HCT116 (cell line): ENCODE results near the gene EGFR. TPM values are rescaled to one million over a fixed set of nuclear protein-coding genes. Genes with fewer than 3 reads are reported as not detected.

Experiments used
- ATAC-seq: fragments of 200-7000 bp; cut with Tn5 transposase; 2 replicates; pipeline ENCODE4 v1.9.1; 2020; ENCODE audit warnings: mild to moderate bottlenecking, moderate library complexity
- BruUV-seq: library from RNA; stranded (reverse); fragments of 400-500 nt; replicated peaks from 2 replicates; lab custom pipeline; 2021; lab: Mats Ljungman, UMichigan
- CTCF ChIA-PET: fragments of 300-600 bp; sonication (Branson Sonifier 250); formaldehyde crosslinking; loops from one replicate; lab custom pipeline; 2021; ENCODE audit warnings: antibody characterized with exemption; lab: Charles Lee
- POLR2A ChIA-PET: fragments of 300-600, 350-600 bp; sonication (Branson Sonifier 250); formaldehyde crosslinking; loops from one replicate; lab custom pipeline; 2021; ENCODE audit warnings: antibody characterized with exemption; lab: Charles Lee
- RAD21 ChIA-PET, 2 experiments: fragments of 300-600 bp; sonication (Branson Sonifier 250); formaldehyde crosslinking; loops; one replicate each; lab custom pipeline; 2023; ENCODE audit warnings: low total read pairs in 2 of 2; ENCODE audit not compliant: uncharacterized antibody in 2 of 2, unreplicated experiment in 2 of 2, low non-redundant PET in 1 of 2; lab: Charles Lee
- DNase-seq: peaks from one replicate; pipeline ENCODE4 v3.0.0-alpha.2; 2010; ENCODE audit warnings: low read depth, low spot score
- H2AFZ ChIP-seq: fragments of 200-600 bp; shearing (Covaris generic), sonication (generic); 2 replicates; pipeline ENCODE4 v1.6.1; 2017; ENCODE audit warnings: low read depth, mixed run types, mixed read lengths, antibody characterized with exemption, low read length; ENCODE audit not compliant: poor library complexity, severe bottlenecking
- H3K27ac ChIP-seq: 2 replicates; pipeline ENCODE4 v1.5.1; 2012; ENCODE audit warnings: low read depth, low read length
- H3K27me3 ChIP-seq: fragments of 200-600 bp; sonication (generic); 2 replicates; pipeline ENCODE4 v1.6.1; 2016; ENCODE audit warnings: mixed run types, low read length, mixed read lengths; ENCODE audit not compliant: insufficient read depth
- H3K36me3 ChIP-seq, 2 experiments: fragments of 200-500 bp in 1 of 2; fragments of 200-600 bp in 1 of 2; sonication (Bioruptor generic) in 1 of 2; sonication (generic) in 1 of 2; 2 replicates each; pipeline versions ENCODE4 v1.5.1 to v1.6.1; 2014 to 2016; ENCODE audit warnings: low read length in 2 of 2, inconsistent platforms in 1 of 2, mixed read lengths in 1 of 2, mixed run types in 1 of 2; ENCODE audit not compliant: insufficient read depth in 2 of 2, control insufficient read depth in 1 of 2
- H3K4me1 ChIP-seq, 2 experiments: fragments of 200-600 bp in 1 of 2; sonication (generic) in 1 of 2; 2 replicates each; pipeline versions ENCODE4 v1.5.1 to v1.6.1; 2012 to 2017; ENCODE audit warnings: low read length in 2 of 2, inconsistent platforms in 1 of 2, mild to moderate bottlenecking in 1 of 2, mixed read lengths in 1 of 2, mixed run types in 1 of 2, moderate library complexity in 1 of 2; ENCODE audit not compliant: insufficient read depth in 2 of 2, control insufficient read depth in 1 of 2
- H3K4me2 ChIP-seq: fragments of 200-600 bp; sonication (generic); 2 replicates; pipeline ENCODE4 v1.6.1; 2017; ENCODE audit warnings: mixed run types, low read length, mixed read lengths
- H3K4me3 ChIP-seq, 2 experiments: fragments of 200-600 bp in 1 of 2; sonication (generic) in 1 of 2; replicated peaks in 1 of 2; 2 replicates each; pipeline ENCODE4 v1.5.1; 2011 to 2016; ENCODE audit warnings: low read length in 2 of 2, control low read depth in 1 of 2, low read depth in 1 of 2, mild to moderate bottlenecking in 1 of 2, mixed read lengths in 1 of 2, mixed run types in 1 of 2
- H3K79me2 ChIP-seq: fragments of 200-600 bp; sonication (generic); 2 replicates; pipeline ENCODE4 v1.6.1; 2017; ENCODE audit warnings: mild to moderate bottlenecking, mixed run types, low read length, moderate library complexity, mixed read lengths; ENCODE audit not compliant: insufficient read depth
- H3K9ac ChIP-seq: fragments of 200-600 bp; sonication (generic); 2 replicates; pipeline ENCODE4 v1.6.1; 2016; ENCODE audit warnings: low read length, mixed read lengths
- H3K9me2 ChIP-seq: fragments of 200-600 bp; sonication (generic), shearing (Covaris generic); 2 replicates; pipeline ENCODE4 v1.6.1; 2017; ENCODE audit warnings: mixed run types, mild to moderate bottlenecking, moderate library complexity; ENCODE audit not compliant: insufficient read depth
- H3K9me3 ChIP-seq, 2 experiments: fragments of 200-500 bp in 1 of 2; fragments of 200-600 bp in 1 of 2; sonication (Bioruptor generic) in 1 of 2; sonication (generic) in 1 of 2; 2 replicates each; pipeline ENCODE4 v1.6.1; 2014 to 2017; ENCODE audit warnings: low read length in 2 of 2, mixed read lengths in 2 of 2, inconsistent platforms in 1 of 2, low read depth in 1 of 2, mild to moderate bottlenecking in 1 of 2, mixed run types in 1 of 2, moderate library complexity in 1 of 2; ENCODE audit not compliant: control insufficient read depth in 1 of 2, insufficient read depth in 1 of 2
- H4K20me1 ChIP-seq: fragments of 200-600 bp; sonication (generic), shearing (Covaris generic); 2 replicates; pipeline ENCODE4 v1.6.1; 2017; ENCODE audit warnings: mixed run types, mild to moderate bottlenecking, moderate library complexity; ENCODE audit not compliant: insufficient read depth
- EZH2phosphoT487 ChIP-seq: fragments of 200-600 bp; IDR thresholded peaks from 2 replicates; pipeline ENCODE4 v1.6.1; 2018; ENCODE audit warnings: antibody characterized with exemption, borderline replicate concordance
- RAD21 ChIP-seq: IDR thresholded peaks from 2 replicates; pipeline ENCODE4 v1.6.1; 2012; ENCODE audit warnings: low read depth, mild to moderate bottlenecking
- REST ChIP-seq: IDR thresholded peaks from 2 replicates; pipeline ENCODE4 v1.6.1; 2012; ENCODE audit warnings: low read depth
- intact Hi-C: fragments of 100-400 bp; cut with micrococcal nuclease; formaldehyde crosslinking; loops from 2 replicates; pipeline ENCODE4 v1.10.0; 2022
- total RNA-seq: library from RNA; stranded (reverse); gene quantifications from one replicate; pipeline ENCODE4 v1.2.1, GENCODE V29; 2021; ENCODE audit not compliant: unreplicated experiment
- TF ChIP-seq, protein P1 (sequence below), 3 experiments: fragments of 200-600 bp in 1 of 3; sonication (generic) in 1 of 3; IDR thresholded peaks in 2 of 3; conservative IDR thresholded peaks in 1 of 3; 2 replicates each; pipeline ENCODE4 v1.5.1; 2012 to 2017; ENCODE audit warnings: low read depth in 2 of 3, low read length in 2 of 3, antibody characterized with exemption in 1 of 3, borderline replicate concordance in 1 of 3, control low read depth in 1 of 3, mild to moderate bottlenecking in 1 of 3, mixed read lengths in 1 of 3, mixed run types in 1 of 3, moderate library complexity in 1 of 3; ENCODE audit not compliant: insufficient read depth in 1 of 3

EGFR gene
- total RNA-seq, 1 experiment from 2014 or later = 71.5 TPM

DNA sequence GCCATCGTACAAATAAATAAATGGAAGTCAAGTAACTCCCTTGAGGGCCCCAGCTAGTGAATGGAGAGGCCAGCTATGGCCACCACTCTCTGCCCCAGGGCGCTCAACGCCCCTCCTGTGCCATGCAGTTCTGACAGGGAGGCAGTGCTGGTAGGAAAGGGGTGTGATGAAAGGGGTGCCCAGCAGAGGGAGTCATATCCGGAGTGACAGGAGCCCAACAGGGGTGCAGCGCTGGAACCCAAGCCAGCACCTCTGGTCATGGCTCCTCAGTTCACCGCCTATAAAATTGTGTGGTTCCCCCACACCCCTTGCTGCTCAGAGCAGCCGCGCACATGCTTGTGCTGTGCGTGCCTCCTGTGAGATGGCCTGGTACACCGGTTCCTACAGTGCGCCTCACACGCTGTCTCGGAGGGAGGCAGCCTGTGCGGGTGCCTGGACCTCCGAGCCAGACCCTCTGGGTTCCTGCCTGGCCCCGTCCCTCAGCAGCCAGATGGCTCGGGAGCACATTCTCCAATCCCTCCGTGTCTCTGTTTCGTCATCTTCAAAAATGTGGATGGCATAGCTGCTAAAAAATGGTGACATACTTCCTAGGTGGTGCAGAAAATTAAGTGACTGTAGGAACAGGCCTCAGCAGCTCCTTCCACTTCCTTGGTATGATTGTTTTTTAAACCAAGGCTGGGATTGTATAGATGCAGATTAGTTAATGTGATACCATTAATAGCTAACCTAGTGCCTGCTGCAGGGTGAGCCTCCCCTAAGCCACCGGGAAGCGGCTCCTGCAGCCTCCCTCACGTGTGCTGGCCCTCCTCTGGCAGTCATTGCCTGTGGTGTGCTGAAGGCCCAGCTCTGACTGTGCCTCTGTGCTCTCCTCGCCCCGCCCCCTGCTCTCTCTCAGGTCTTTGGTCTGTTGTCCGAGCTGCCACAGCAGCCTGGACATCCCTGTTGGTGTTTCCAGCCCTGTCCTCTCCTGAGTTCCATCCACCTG lies 125.8 kb downstream of the EGFR start:
- BruUV-seq = no TSS peak
- H3K27ac ChIP-seq = no peak overlapping the region
- H3K27me3 ChIP-seq = no peaks in the 10 kb centered on the region
- no peak overlapping the region for H3K4me2 ChIP-seq
- RAD21 ChIA-PET = no interaction called here
- no peak overlapping the region for H3K4me3 ChIP-seq
- intact Hi-C loops = no loop called here
- ATAC-seq (peak; percentile 88), DNase-seq (no peak)
- no peak overlapping the region for H3K9ac ChIP-seq
- H3K9me2 ChIP-seq = no peaks in the 10 kb centered on the region
- no peaks in the 10 kb centered on the region for H3K9me3 ChIP-seq
- H2AFZ ChIP-seq = no peak overlapping the region
- no peaks in the 10 kb centered on the region for H3K79me2 ChIP-seq
- H4K20me1 ChIP-seq = no peaks in the 10 kb centered on the region
- H3K4me1 ChIP-seq = no peaks in the 10 kb centered on the region
- TF ChIP-seq EZH2phosphoT487 (no peak), RAD21 (peak; percentile 23; the same call in 1 of the 2 replicates), REST (no peak)
- TF ChIP-seq, protein P1, sequence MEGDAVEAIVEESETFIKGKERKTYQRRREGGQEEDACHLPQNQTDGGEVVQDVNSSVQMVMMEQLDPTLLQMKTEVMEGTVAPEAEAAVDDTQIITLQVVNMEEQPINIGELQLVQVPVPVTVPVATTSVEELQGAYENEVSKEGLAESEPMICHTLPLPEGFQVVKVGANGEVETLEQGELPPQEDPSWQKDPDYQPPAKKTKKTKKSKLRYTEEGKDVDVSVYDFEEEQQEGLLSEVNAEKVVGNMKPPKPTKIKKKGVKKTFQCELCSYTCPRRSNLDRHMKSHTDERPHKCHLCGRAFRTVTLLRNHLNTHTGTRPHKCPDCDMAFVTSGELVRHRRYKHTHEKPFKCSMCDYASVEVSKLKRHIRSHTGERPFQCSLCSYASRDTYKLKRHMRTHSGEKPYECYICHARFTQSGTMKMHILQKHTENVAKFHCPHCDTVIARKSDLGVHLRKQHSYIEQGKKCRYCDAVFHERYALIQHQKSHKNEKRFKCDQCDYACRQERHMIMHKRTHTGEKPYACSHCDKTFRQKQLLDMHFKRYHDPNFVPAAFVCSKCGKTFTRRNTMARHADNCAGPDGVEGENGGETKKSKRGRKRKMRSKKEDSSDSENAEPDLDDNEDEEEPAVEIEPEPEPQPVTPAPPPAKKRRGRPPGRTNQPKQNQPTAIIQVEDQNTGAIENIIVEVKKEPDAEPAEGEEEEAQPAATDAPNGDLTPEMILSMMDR (IDR thresholded peaks at IDR 0.05 in 2 of 3, conservative IDR thresholded peaks at IDR 0.05 in 1 of 3; ENCODE audit: borderline replicate concordance in 1 of 3, insufficient read depth in 1 of 3, low read depth in 2 of 3, low read length in 2 of 3) = peak in 2 of 3 experiments; percentile 48 to 52; a peak in 4 of 6 replicates
- peaks cover 3 to 29% of the 10 kb centered on the region in 2 experiments; a peak in 1 of 4 replicates for H3K36me3 ChIP-seq
- CTCF ChIA-PET = interaction anchor here (1.3 kb wide), 1 partner anchor 111 kb away, joined by 4 read pairs; no protein-coding TSS in a partner anchor
- POLR2A ChIA-PET = interaction anchor here (1.2 kb wide), 1 partner anchor 12 kb away, joined by 4 read pairs; no protein-coding TSS in a partner anchor
